H1 (cell line): ENCODE results near the gene RBMS1. TPM values are rescaled to one million over a fixed set of nuclear protein-coding genes. Genes with fewer than 3 reads are reported as not detected.

Source experiments
- CTCF ChIA-PET: fragments of 300-600 bp; sonication (Branson Sonifier 250); formaldehyde crosslinking; loops from one replicate; lab custom pipeline; 2021; ENCODE audit not compliant: partially characterized antibody; lab: Charles Lee
- POLR2A ChIA-PET: fragments of 300-600 bp; sonication (Branson Sonifier 250); formaldehyde crosslinking; loops from one replicate; lab custom pipeline; 2021; ENCODE audit warnings: inconsistent platforms; ENCODE audit not compliant: partially characterized antibody; lab: Charles Lee
- DNase-seq, 2 experiments: peaks; one replicate each; pipeline versions ENCODE4 v3.0.0 to v3.0.0-alpha.2; 2010 to 2022; ENCODE audit warnings: low spot score in 2 of 2, low read depth in 1 of 2, mixed read lengths in 1 of 2
- FAIRE-seq: peaks from 2 replicates; lab custom pipeline; 2011; peaks lifted over from hg19 to GRCh38; lab: Jason Lieb, UNC
- H2AFZ ChIP-seq: 2 replicates; pipeline ENCODE4 v1.8.1; 2012; ENCODE audit warnings: low read length, inconsistent platforms
- H2AK5ac ChIP-seq: 2 replicates; pipeline ENCODE4 v1.6.1; 2013; ENCODE audit warnings: low read depth, low read length
- H2BK120ac ChIP-seq: replicated peaks from 2 replicates; pipeline ENCODE3; 2013; ENCODE audit warnings: low read depth, low read length, inconsistent platforms
- H2BK12ac ChIP-seq: 2 replicates; pipeline ENCODE4 v1.6.1; 2013; ENCODE audit warnings: low read depth, low read length
- H2BK15ac ChIP-seq: 2 replicates; pipeline ENCODE4 v1.6.1; 2013; ENCODE audit warnings: low read length
- H2BK20ac ChIP-seq: 2 replicates; pipeline ENCODE4 v1.6.1; 2013; ENCODE audit warnings: low read length
- H2BK5ac ChIP-seq: 2 replicates; pipeline ENCODE4 v1.6.1; 2013; ENCODE audit warnings: low read depth, low read length
- H3K14ac ChIP-seq: 2 replicates; pipeline ENCODE4 v1.6.1; 2013; ENCODE audit warnings: inconsistent platforms; ENCODE audit not compliant: insufficient read length
- H3K18ac ChIP-seq: 2 replicates; pipeline ENCODE4 v1.6.1; 2013; ENCODE audit warnings: low read length; ENCODE audit errors: extremely low read depth
- H3K23ac ChIP-seq: 2 replicates; pipeline ENCODE4 v1.6.1; 2013; ENCODE audit warnings: inconsistent platforms; ENCODE audit not compliant: insufficient read length
- H3K23me2 ChIP-seq: 2 replicates; pipeline ENCODE4 v1.6.1; 2013; ENCODE audit warnings: low read depth, low read length
- H3K27ac ChIP-seq: 2 replicates; pipeline ENCODE4 v1.6.1; 2011; ENCODE audit warnings: low read depth, low read length, inconsistent platforms
- H3K27me3 ChIP-seq, 4 experiments: replicated peaks in 1 of 4; 1 replicate in 1 of 4; 2 replicates in 3 of 4; pipeline versions ENCODE4 v1.6.1 to v1.8.1; 2011 to 2013; ENCODE audit warnings: low read length in 3 of 4, mild to moderate bottlenecking in 3 of 4, inconsistent platforms in 2 of 4, mixed read lengths in 2 of 4, moderate library complexity in 1 of 4; ENCODE audit not compliant: control insufficient read depth in 3 of 4, insufficient read depth in 3 of 4; ENCODE audit errors: extremely low read depth in 1 of 4
- H3K36me3 ChIP-seq, 4 experiments: 2 replicates each; pipeline versions ENCODE4 v1.6.1 to v1.8.1; 2011 to 2013; ENCODE audit warnings: mild to moderate bottlenecking in 4 of 4, low read length in 3 of 4, moderate library complexity in 2 of 4, control low read depth in 1 of 4, inconsistent platforms in 1 of 4; ENCODE audit not compliant: insufficient read depth in 4 of 4, control insufficient read depth in 2 of 4
- H3K4ac ChIP-seq: replicated peaks from 2 replicates; pipeline ENCODE3; 2013; ENCODE audit warnings: low read length, low read depth, mixed read lengths, inconsistent platforms; ENCODE audit not compliant: insufficient read length
- H3K4me1 ChIP-seq, 4 experiments: replicated peaks in 1 of 4; 1 replicate in 1 of 4; 2 replicates in 3 of 4; pipeline versions ENCODE4 v1.6.1 to v1.8.1; 2011 to 2013; ENCODE audit warnings: low read length in 3 of 4, inconsistent platforms in 2 of 4, mixed read lengths in 1 of 4; ENCODE audit not compliant: insufficient read depth in 4 of 4, control insufficient read depth in 3 of 4
- H3K4me2 ChIP-seq, 2 experiments: 2 replicates each; pipeline versions ENCODE4 v1.6.1 to v1.8.1; 2011 to 2013; ENCODE audit warnings: low read depth in 2 of 2, low read length in 2 of 2, control low read depth in 1 of 2, inconsistent platforms in 1 of 2, mild to moderate bottlenecking in 1 of 2; ENCODE audit not compliant: insufficient read depth in 1 of 2
- H3K4me3 ChIP-seq, 4 experiments: fragments of 200-600, 300-600 bp in 1 of 4; sonication (generic), shearing (Covaris generic), sonication (Bioruptor Twin) in 1 of 4; 2 replicates each; pipeline versions ENCODE4 v1.5.1 to v1.8.1; 2011 to 2016; ENCODE audit warnings: low read length in 4 of 4, low read depth in 3 of 4, control low read depth in 2 of 4, inconsistent platforms in 2 of 4, mild to moderate bottlenecking in 2 of 4, mixed read lengths in 1 of 4, moderate library complexity in 1 of 4; ENCODE audit not compliant: insufficient read depth in 2 of 4; ENCODE audit errors: extremely low read depth in 1 of 4
- H3K56ac ChIP-seq: replicated peaks from 2 replicates; pipeline ENCODE3; 2013; ENCODE audit warnings: low read depth, mild to moderate bottlenecking, mixed read lengths, low read length, inconsistent platforms; ENCODE audit not compliant: insufficient read length
- H3K79me1 ChIP-seq: 2 replicates; pipeline ENCODE4 v1.6.1; 2013; ENCODE audit warnings: low read depth, low read length, control low read depth
- H3K79me2 ChIP-seq, 2 experiments: 2 replicates each; pipeline versions ENCODE4 v1.6.1 to v1.8.1; 2012 to 2013; ENCODE audit warnings: low read length in 2 of 2, mild to moderate bottlenecking in 2 of 2, inconsistent platforms in 1 of 2; ENCODE audit not compliant: insufficient read depth in 2 of 2, control insufficient read depth in 1 of 2
- H3K9ac ChIP-seq, 4 experiments: replicated peaks in 1 of 4; 1 replicate in 1 of 4; 2 replicates in 3 of 4; pipeline versions ENCODE4 v1.6.1 to v1.8.1; 2011 to 2013; ENCODE audit warnings: low read depth in 3 of 4, low read length in 3 of 4, control low read depth in 2 of 4, mild to moderate bottlenecking in 2 of 4, moderate library complexity in 2 of 4, inconsistent platforms in 1 of 4; ENCODE audit errors: extremely low read depth in 1 of 4
- H3K9me3 ChIP-seq, 2 experiments: 2 replicates each; pipeline versions ENCODE4 v1.6.1 to v1.8.1; 2012 to 2013; ENCODE audit warnings: mild to moderate bottlenecking in 2 of 2, moderate library complexity in 2 of 2, control low read depth in 1 of 2, inconsistent platforms in 1 of 2, low read depth in 1 of 2, low read length in 1 of 2, mixed read lengths in 1 of 2; ENCODE audit not compliant: insufficient read depth in 2 of 2
- H4K20me1 ChIP-seq, 2 experiments: replicated peaks in 1 of 2; 2 replicates each; pipeline versions ENCODE3 to v1.8.1; 2011 to 2013; ENCODE audit warnings: inconsistent platforms in 2 of 2, low read length in 2 of 2, mild to moderate bottlenecking in 1 of 2; ENCODE audit not compliant: insufficient read depth in 2 of 2, control insufficient read depth in 1 of 2
- H4K5ac ChIP-seq: 2 replicates; pipeline ENCODE4 v1.6.1; 2013; ENCODE audit warnings: low read length, low read depth, mixed read lengths, inconsistent platforms; ENCODE audit not compliant: insufficient read length
- H4K8ac ChIP-seq: 2 replicates; pipeline ENCODE4 v1.8.0; 2013; ENCODE audit warnings: mild to moderate bottlenecking, moderate library complexity, low read length, inconsistent platforms; ENCODE audit not compliant: insufficient read depth; ENCODE audit errors: extremely low read depth
- H4K91ac ChIP-seq: replicated peaks from 2 replicates; pipeline ENCODE3; 2013; ENCODE audit warnings: low read length, mixed read lengths, inconsistent platforms; ENCODE audit not compliant: insufficient read length
- ASH2L ChIP-seq: fragments of 200-600, 300-600 bp; sonication (generic); IDR thresholded peaks from one replicate; pipeline ENCODE4 v1.7.1; 2017; ENCODE audit warnings: low read length
- FOSL1 ChIP-seq: IDR thresholded peaks from 2 replicates; pipeline ENCODE4 v1.6.1; 2011; ENCODE audit warnings: mild to moderate bottlenecking, low read depth, low read length, moderate library complexity; ENCODE audit not compliant: insufficient read depth
- GTF2F1 ChIP-seq: IDR thresholded peaks from 2 replicates; pipeline ENCODE4 v1.6.1; 2012; ENCODE audit warnings: low read depth, low read length, improper control_type of control experiment, borderline replicate concordance
- MAFK ChIP-seq: IDR thresholded peaks from 2 replicates; pipeline ENCODE4 v1.6.1; 2012; ENCODE audit warnings: low read depth, mild to moderate bottlenecking, improper control_type of control experiment, low read length
- RFX5 ChIP-seq: IDR thresholded peaks from 2 replicates; pipeline ENCODE4 v1.6.1; 2011; ENCODE audit warnings: low read depth, low read length, improper control_type of control experiment, borderline replicate concordance
- TAF1 ChIP-seq: IDR thresholded peaks from 2 replicates; pipeline ENCODE4 v1.6.1; 2011; ENCODE audit warnings: mild to moderate bottlenecking, low read depth, low read length
- TCF12 ChIP-seq: IDR thresholded peaks from 2 replicates; pipeline ENCODE4 v1.6.1; 2011; ENCODE audit warnings: low read depth, mild to moderate bottlenecking, low read length
- WGBS, 2 experiments: shearing (Covaris generic) in 1 of 2; methylation state at CpG; one replicate each; pipeline versions ENCODE4 v1.1.6 to v1.1.7; 2013 to 2015; ENCODE audit warnings: low lambda C conversion rate in 2 of 2, mixed read lengths in 2 of 2, inconsistent platforms in 1 of 2, low coverage in 1 of 2, missing lambda C conversion rate in 1 of 2; ENCODE audit not compliant: insufficient replicate concordance in 2 of 2, insufficient coverage in 1 of 2, insufficient read length in 1 of 2; ENCODE audit errors: extremely low coverage in 1 of 2, missing lambda C conversion rate in 1 of 2; 5-methylcytosine and 5-hydroxymethylcytosine counted together
- polyA plus RNA-seq, 7 experiments: library from polyadenylated mRNA; depleted of rRNA in 3 of 7; stranded (reverse) in 5 of 7; unstranded in 2 of 7; fragments of >200 nt in 5 of 7; fragments of 200-250 nt in 2 of 7; gene quantifications; 1 replicate in 5 of 7; 2 replicates in 1 of 7; 4 replicates in 1 of 7; pipeline versions ENCODE4 v1.2.1 to v1.2.3, GENCODE V29; 2011 to 2013; ENCODE audit warnings: missing spikeins in 2 of 7, mixed read lengths in 2 of 7
- total RNA-seq: library from RNA; stranded (reverse); fragmentation: NEBNext Ultra II Directional; extraction: Animal tissue kit (Norgen Biotek cat#: 25700); gene quantifications from 2 replicates; pipeline ENCODE4 v1.2.1, GENCODE V29; 2021
- TF ChIP-seq, protein P1 (sequence below): IDR thresholded peaks from 2 replicates; pipeline ENCODE4 v1.6.1; 2011; ENCODE audit warnings: low read depth, mild to moderate bottlenecking, low read length; ENCODE audit not compliant: insufficient read depth
- TF ChIP-seq, protein P2 (sequence below): IDR thresholded peaks from 2 replicates; pipeline ENCODE4 v1.6.1; 2011; ENCODE audit warnings: low read length, improper control_type of control experiment
- TF ChIP-seq, protein P3 (sequence below): IDR thresholded peaks from 2 replicates; pipeline ENCODE4 v1.6.1; 2012; ENCODE audit warnings: low read length, inconsistent platforms

Gene RBMS1
- total and polyA plus RNA-seq, 2 of the 8 experiments (the other 6 are each of a cell fraction or from before 2014, with no cell fraction given), result 53.7 to 60.0 TPM

DNA sequence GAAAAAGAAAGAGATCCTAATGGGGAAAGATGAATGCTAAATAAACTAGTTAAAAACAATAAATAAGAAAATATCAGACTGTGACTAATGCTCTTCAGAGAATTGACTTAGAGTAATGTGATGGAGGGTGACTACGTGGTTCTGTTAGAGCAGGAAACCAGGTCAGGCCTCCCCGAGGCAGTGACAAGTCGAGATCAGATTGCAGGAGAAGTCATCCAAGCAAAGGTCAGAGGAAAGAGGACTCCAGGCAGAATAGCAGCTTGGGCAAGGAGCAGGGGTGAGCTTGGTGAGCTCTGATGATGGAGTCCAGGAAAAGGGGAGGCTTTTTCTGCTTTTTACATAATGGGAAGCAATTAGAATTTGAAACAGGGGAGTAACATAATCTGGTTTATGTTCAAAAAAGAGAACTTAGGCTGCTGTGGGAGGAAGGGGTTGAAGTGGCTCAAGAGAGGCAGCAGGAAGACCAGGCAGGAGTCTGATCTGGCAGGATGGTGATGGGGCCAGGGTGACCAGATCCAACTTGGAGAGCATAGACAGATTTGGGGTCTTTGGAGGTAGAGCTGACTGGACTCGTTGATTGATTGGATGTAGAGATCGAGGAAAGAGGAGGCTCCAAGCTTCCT is 266.2 kb downstream of the RBMS1 start:
- H3K9ac ChIP-seq, result no peak overlapping the region
- no peak for FAIRE-seq
- TF ChIP-seq MAFK, result no peak
- TF ChIP-seq TCF12, result no peak
- TF ChIP-seq RFX5, result no peak
- TF ChIP-seq GTF2F1, result no peak
- TF ChIP-seq, protein P1, sequence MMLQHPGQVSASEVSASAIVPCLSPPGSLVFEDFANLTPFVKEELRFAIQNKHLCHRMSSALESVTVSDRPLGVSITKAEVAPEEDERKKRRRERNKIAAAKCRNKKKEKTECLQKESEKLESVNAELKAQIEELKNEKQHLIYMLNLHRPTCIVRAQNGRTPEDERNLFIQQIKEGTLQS, result no peak
- no peak for TF ChIP-seq ASH2L
- TF ChIP-seq, protein P2, sequence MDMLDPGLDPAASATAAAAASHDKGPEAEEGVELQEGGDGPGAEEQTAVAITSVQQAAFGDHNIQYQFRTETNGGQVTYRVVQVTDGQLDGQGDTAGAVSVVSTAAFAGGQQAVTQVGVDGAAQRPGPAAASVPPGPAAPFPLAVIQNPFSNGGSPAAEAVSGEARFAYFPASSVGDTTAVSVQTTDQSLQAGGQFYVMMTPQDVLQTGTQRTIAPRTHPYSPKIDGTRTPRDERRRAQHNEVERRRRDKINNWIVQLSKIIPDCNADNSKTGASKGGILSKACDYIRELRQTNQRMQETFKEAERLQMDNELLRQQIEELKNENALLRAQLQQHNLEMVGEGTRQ, result no peak
- TF ChIP-seq, protein P3, sequence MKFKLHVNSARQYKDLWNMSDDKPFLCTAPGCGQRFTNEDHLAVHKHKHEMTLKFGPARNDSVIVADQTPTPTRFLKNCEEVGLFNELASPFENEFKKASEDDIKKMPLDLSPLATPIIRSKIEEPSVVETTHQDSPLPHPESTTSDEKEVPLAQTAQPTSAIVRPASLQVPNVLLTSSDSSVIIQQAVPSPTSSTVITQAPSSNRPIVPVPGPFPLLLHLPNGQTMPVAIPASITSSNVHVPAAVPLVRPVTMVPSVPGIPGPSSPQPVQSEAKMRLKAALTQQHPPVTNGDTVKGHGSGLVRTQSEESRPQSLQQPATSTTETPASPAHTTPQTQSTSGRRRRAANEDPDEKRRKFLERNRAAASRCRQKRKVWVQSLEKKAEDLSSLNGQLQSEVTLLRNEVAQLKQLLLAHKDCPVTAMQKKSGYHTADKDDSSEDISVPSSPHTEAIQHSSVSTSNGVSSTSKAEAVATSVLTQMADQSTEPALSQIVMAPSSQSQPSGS, result no peak
- TF ChIP-seq FOSL1, result no peak
- TF ChIP-seq TAF1, result no peak

More for the DNA sequence above, 266.2 kb downstream of the RBMS1 start:
- no peak overlapping the region for H3K27ac ChIP-seq
- no peak overlapping the region for H4K8ac ChIP-seq
- H2BK5ac ChIP-seq, result no peak overlapping the region
- no peak overlapping the region for H3K56ac ChIP-seq
- no peaks in the 10 kb centered on the region for H3K27me3 ChIP-seq
- ChIA-PET POLR2A (no interaction called here), CTCF (interaction anchor here (1.4 to 5.3 kb wide), 4 partner anchors 18 to 117 kb away, joined by 3 to 23 read pairs (median 8); no protein-coding TSS in a partner anchor)
- no peak overlapping the region for H2AFZ ChIP-seq
- H3K79me1 ChIP-seq, result no peaks in the 10 kb centered on the region
- no peak overlapping the region for H3K4me3 ChIP-seq
- no peak overlapping the region for H2BK12ac ChIP-seq
- H3K9me3 ChIP-seq, result no peaks in the 10 kb centered on the region
- no peaks in the 10 kb centered on the region for H3K79me2 ChIP-seq
- no peak overlapping the region for H4K91ac ChIP-seq
- no peaks in the 10 kb centered on the region for H3K4me1 ChIP-seq
- no peak overlapping the region for H3K18ac ChIP-seq
- no peaks in the 10 kb centered on the region for H4K20me1 ChIP-seq
- H4K5ac ChIP-seq, result no peak overlapping the region
- H2BK120ac ChIP-seq, result no peak overlapping the region
- no peak overlapping the region for H3K4me2 ChIP-seq
- H3K23ac ChIP-seq, result no peak overlapping the region
- no peak overlapping the region for H3K14ac ChIP-seq
- no peak overlapping the region for H2BK20ac ChIP-seq
- H2BK15ac ChIP-seq, result no peak overlapping the region
- WGBS, 2 experiments, result 94% methylated on average over 5 of the region's 5 CpGs; no CpG with 5 or more reads in 1 of the 2 experiments
- no peak for DNase-seq
- no peak overlapping the region for H2AK5ac ChIP-seq
- no peak overlapping the region for H3K4ac ChIP-seq
- no peaks in the 10 kb centered on the region for H3K23me2 ChIP-seq
- H3K36me3 ChIP-seq, result no peaks in the 10 kb centered on the region
